Measurements from ENCODE around the gene RIPK4. TPM values are rescaled to one million over a fixed set of nuclear protein-coding genes. Genes with fewer than 3 reads are reported as not detected.

RIPK4 gene
- total and polyA plus RNA-seq, 4 donors: 4.7 to 22.6 (median 8.5) TPM

GRCh38 chr21:41737651-41738324, 29.1 kb downstream of the RIPK4 start:
- Histone ChIP-seq H3K4me1 (ENCODE audit: control insufficient read depth in 4 of 4, insufficient read depth in 4 of 4, low read length in 3 of 4) (no peaks in the 10 kb centered on the region), H3K9ac (ENCODE audit: low read depth in 1 of 2, low read length in 2 of 2) (no peak overlapping the region), H3K9me3 (ENCODE audit: control insufficient read depth in 4 of 4, low read length in 3 of 4) (peaks cover 0 to 6% (median under 1%) of the 10 kb centered on the region in 4 donors), H3K36me3 (ENCODE audit: control insufficient read depth in 4 of 4, insufficient read depth in 3 of 4, low read depth in 1 of 4, low read length in 3 of 4) (peaks cover 12 to 43% (median 32%) of the 10 kb centered on the region in 4 donors), H3K27me3 (ENCODE audit: control insufficient read depth in 4 of 4, insufficient read depth in 4 of 4, low read length in 3 of 4) (no peaks in the 10 kb centered on the region), H3K27ac (ENCODE audit: low read depth in 1 of 2, low read length in 2 of 2) (no peak overlapping the region), H3K4me3 (ENCODE audit: low read depth in 1 of 3, low read length in 3 of 3) (no peak overlapping the region)
- 87% methylated on average over 9 of the region's 9 CpGs for WGBS
- no peak for DNase-seq (ENCODE audit: low spot score)
- TF ChIP-seq HNF4G (IDR thresholded peaks at IDR 0.05) (no peak), JUND (IDR thresholded peaks at IDR 0.05) (no peak), TAF1 (conservative IDR thresholded peaks at IDR 0.05) (no peak), MAX (IDR thresholded peaks at IDR 0.05) (no peak), EGR1 (IDR thresholded peaks at IDR 0.05; ENCODE audit: low read depth in 2 of 2) (no peak), REST (IDR thresholded peaks at IDR 0.05) (no peak), NR2F2 (IDR thresholded peaks at IDR 0.05) (no peak), GABPA (IDR thresholded peaks at IDR 0.05 in 1 of 2, conservative IDR thresholded peaks at IDR 0.05 in 1 of 2) (no peak), FOXA2 (IDR thresholded peaks at IDR 0.05) (no peak), CTCF (IDR thresholded peaks at IDR 0.05; ENCODE audit: low read depth, low read length, missing input control) (no peak), SP1 (IDR thresholded peaks at IDR 0.05) (no peak), YY1 (IDR thresholded peaks at IDR 0.05) (no peak), FOXA1 (IDR thresholded peaks at IDR 0.05) (no peak), HNF4A (conservative IDR thresholded peaks at IDR 0.05) (no peak), RXRA (IDR thresholded peaks at IDR 0.05) (no peak), RAD21 (IDR thresholded peaks at IDR 0.05) (no peak), ATF3 (IDR thresholded peaks at IDR 0.05) (no peak)
- TF ChIP-seq, protein P1, sequence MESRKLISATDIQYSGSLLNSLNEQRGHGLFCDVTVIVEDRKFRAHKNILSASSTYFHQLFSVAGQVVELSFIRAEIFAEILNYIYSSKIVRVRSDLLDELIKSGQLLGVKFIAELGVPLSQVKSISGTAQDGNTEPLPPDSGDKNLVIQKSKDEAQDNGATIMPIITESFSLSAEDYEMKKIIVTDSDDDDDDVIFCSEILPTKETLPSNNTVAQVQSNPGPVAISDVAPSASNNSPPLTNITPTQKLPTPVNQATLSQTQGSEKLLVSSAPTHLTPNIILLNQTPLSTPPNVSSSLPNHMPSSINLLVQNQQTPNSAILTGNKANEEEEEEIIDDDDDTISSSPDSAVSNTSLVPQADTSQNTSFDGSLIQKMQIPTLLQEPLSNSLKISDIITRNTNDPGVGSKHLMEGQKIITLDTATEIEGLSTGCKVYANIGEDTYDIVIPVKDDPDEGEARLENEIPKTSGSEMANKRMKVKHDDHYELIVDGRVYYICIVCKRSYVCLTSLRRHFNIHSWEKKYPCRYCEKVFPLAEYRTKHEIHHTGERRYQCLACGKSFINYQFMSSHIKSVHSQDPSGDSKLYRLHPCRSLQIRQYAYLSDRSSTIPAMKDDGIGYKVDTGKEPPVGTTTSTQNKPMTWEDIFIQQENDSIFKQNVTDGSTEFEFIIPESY (IDR thresholded peaks at IDR 0.05): no peak
